Activated naive CD8-positive, alpha-beta T cell treated with anti-CD3 and anti-CD28 coated beads for 36 hours (primary cell): Measurements from ENCODE around the gene SIAH1. TPM values are rescaled to one million over a fixed set of nuclear protein-coding genes. Genes with fewer than 3 reads are reported as not detected.
"Not testable (repeated sequence)": the region's sequence is repeated elsewhere in the genome, so short reads cannot be mapped to it uniquely, and the experiment has no call there.

ENCODE experiments used
- DNase-seq: peaks from one replicate; pipeline ENCODE4 v3.0.0; 2021
- H3K27ac Mint-ChIP-seq: one replicate; pipeline ENCODE4 v1.8.0; 2022; ENCODE audit warnings: mild to moderate bottlenecking, moderate library complexity, mixed read lengths
- H3K27me3 Mint-ChIP-seq: one replicate; pipeline ENCODE4 v1.8.0; 2022; ENCODE audit warnings: mild to moderate bottlenecking, mixed read lengths
- H3K36me3 Mint-ChIP-seq: one replicate; pipeline ENCODE4 v1.8.0; 2021; ENCODE audit warnings: mild to moderate bottlenecking, mixed read lengths
- H3K4me1 Mint-ChIP-seq: one replicate; pipeline ENCODE4 v1.8.0; 2021; ENCODE audit warnings: mixed read lengths
- H3K4me3 Mint-ChIP-seq: one replicate; pipeline ENCODE4 v1.8.0; 2022; ENCODE audit warnings: mild to moderate bottlenecking, moderate library complexity, mixed read lengths
- H3K9me3 Mint-ChIP-seq: one replicate; pipeline ENCODE4 v1.8.0; 2022; ENCODE audit warnings: mixed read lengths
- total RNA-seq, 2 experiments: library from RNA; stranded (reverse); gene quantifications; one replicate each; pipeline ENCODE4 v1.2.3, GENCODE V29; 2021

SIAH1 gene
- total RNA-seq: 10 to 100 TPM; 16.2 to 18.3 TPM

- Mint-ChIP-seq H3K27ac (peak within 1 kb of the TSS; percentile 93), H3K4me3 (peak within 1 kb of the TSS; percentile 97), H3K36me3 (peaks cover 15% of the 10 kb centered on the region), H3K9me3 (no peaks in the 10 kb centered on the region), H3K27me3 (no peaks in the 10 kb centered on the region), H3K4me1 (peaks cover 21% of the 10 kb centered on the region)
- peak; percentile 90 for DNase-seq
Measured at GRCh38 chr16:48385253-48386150, at the start of gene SIAH1. Gene SIAH1, minus strand, starts transcription at chr16:48385413. Its CDS starts 22,985 bp downstream, at chr16:48362428.

- Mint-ChIP-seq H3K4me3 (no peak overlapping the region), H3K27ac (no peak overlapping the region), H3K27me3 (no peaks in the 10 kb centered on the region), H3K36me3 (no peaks in the 10 kb centered on the region), H3K9me3 (no peaks in the 10 kb centered on the region), H3K4me1 (peaks cover 12% of the 10 kb centered on the region)
- DNase-seq: no peak
Measured at GRCh38 chr16:48434653-48435317, 49.6 kb upstream of the SIAH1 start.

GRCh38 chr16:48433850-48434530 is 48.8 kb upstream of the SIAH1 start:
- Mint-ChIP-seq H3K36me3 (no peaks in the 10 kb centered on the region), H3K9me3 (no peaks in the 10 kb centered on the region), H3K27me3 (no peaks in the 10 kb centered on the region), H3K4me1 (peaks cover 12% of the 10 kb centered on the region), H3K27ac (no peak overlapping the region), H3K4me3 (no peak overlapping the region)
- DNase-seq: no peak

- Mint-ChIP-seq H3K4me1 (peaks cover 12% of the 10 kb centered on the region), H3K27me3 (no peaks in the 10 kb centered on the region), H3K27ac (no peak overlapping the region), H3K36me3 (no peaks in the 10 kb centered on the region), H3K4me3 (no peak overlapping the region), H3K9me3 (no peaks in the 10 kb centered on the region)
- no peak for DNase-seq
Measured at GRCh38 chr16:48433116-48433849, 48.1 kb upstream of the SIAH1 start.

- no peaks in the 10 kb centered on the region for H3K9me3 Mint-ChIP-seq
- peak overlapping the region; percentile 64 for H3K27ac Mint-ChIP-seq
- no peak for DNase-seq
- no peaks in the 10 kb centered on the region for H3K36me3 Mint-ChIP-seq
- H3K4me3 Mint-ChIP-seq: no peak overlapping the region
- no peaks in the 10 kb centered on the region for H3K27me3 Mint-ChIP-seq
- peaks cover 12% of the 10 kb centered on the region for H3K4me1 Mint-ChIP-seq
Measured at GRCh38 chr16:48432136-48432535, 46.9 kb upstream of the SIAH1 start.

GRCh38 chr16:48430890-48431289 is 45.7 kb upstream of the SIAH1 start:
- peak overlapping the region; percentile 20 for H3K27ac Mint-ChIP-seq
- no peaks in the 10 kb centered on the region for H3K36me3 Mint-ChIP-seq
- peaks cover 12% of the 10 kb centered on the region for H3K4me1 Mint-ChIP-seq
- no peak for DNase-seq
- H3K4me3 Mint-ChIP-seq: no peak overlapping the region
- H3K27me3 Mint-ChIP-seq: no peaks in the 10 kb centered on the region
- H3K9me3 Mint-ChIP-seq: no peaks in the 10 kb centered on the region

- Mint-ChIP-seq H3K27ac (no peak overlapping the region), H3K4me1 (peaks cover 2% of the 10 kb centered on the region), H3K36me3 (no peaks in the 10 kb centered on the region), H3K4me3 (no peak overlapping the region), H3K9me3 (no peaks in the 10 kb centered on the region), H3K27me3 (no peaks in the 10 kb centered on the region)
- DNase-seq: no peak
Measured at GRCh38 chr16:48426244-48427141, 41.3 kb upstream of the SIAH1 start.

- Mint-ChIP-seq H3K27me3 (no peaks in the 10 kb centered on the region), H3K36me3 (no peaks in the 10 kb centered on the region), H3K4me3 (no peak overlapping the region), H3K9me3 (no peaks in the 10 kb centered on the region), H3K4me1 (no peaks in the 10 kb centered on the region), H3K27ac (no peak overlapping the region)
- DNase-seq: no peak
Measured at GRCh38 chr16:48422537-48422936, 37.3 kb upstream of the SIAH1 start.

GRCh38 chr16:48421741-48422140 is 36.5 kb upstream of the SIAH1 start:
- no peak for DNase-seq
- Mint-ChIP-seq H3K27ac (no peak overlapping the region), H3K27me3 (no peaks in the 10 kb centered on the region), H3K36me3 (no peaks in the 10 kb centered on the region), H3K9me3 (no peaks in the 10 kb centered on the region), H3K4me1 (no peaks in the 10 kb centered on the region), H3K4me3 (no peak overlapping the region)

GRCh38 chr16:48420437-48420836 is 35.2 kb upstream of the SIAH1 start:
- no peaks in the 10 kb centered on the region for H3K27me3 Mint-ChIP-seq
- no peak overlapping the region for H3K4me3 Mint-ChIP-seq
- DNase-seq: no peak
- no peaks in the 10 kb centered on the region for H3K9me3 Mint-ChIP-seq
- no peaks in the 10 kb centered on the region for H3K4me1 Mint-ChIP-seq
- H3K36me3 Mint-ChIP-seq: no peaks in the 10 kb centered on the region
- H3K27ac Mint-ChIP-seq: no peak overlapping the region

GRCh38 chr16:48416617-48417016 is 31.4 kb upstream of the SIAH1 start:
- H3K36me3 Mint-ChIP-seq, DNase-seq, H3K4me3 Mint-ChIP-seq, H3K9me3 Mint-ChIP-seq, H3K27me3 Mint-ChIP-seq, H3K27ac Mint-ChIP-seq, H3K4me1 Mint-ChIP-seq: not testable (repeated sequence)

GRCh38 chr16:48413272-48413671 is 28.1 kb upstream of the SIAH1 start:
- no peak overlapping the region for H3K4me3 Mint-ChIP-seq
- DNase-seq: no peak
- H3K36me3 Mint-ChIP-seq: no peaks in the 10 kb centered on the region
- peaks cover 3% of the 10 kb centered on the region for H3K27me3 Mint-ChIP-seq
- no peaks in the 10 kb centered on the region for H3K9me3 Mint-ChIP-seq
- H3K4me1 Mint-ChIP-seq: peaks cover 4% of the 10 kb centered on the region
- no peak overlapping the region for H3K27ac Mint-ChIP-seq

- no peak overlapping the region for H3K27ac Mint-ChIP-seq
- H3K4me3 Mint-ChIP-seq: no peak overlapping the region
- H3K36me3 Mint-ChIP-seq: no peaks in the 10 kb centered on the region
- peaks cover 5% of the 10 kb centered on the region for H3K4me1 Mint-ChIP-seq
- no peaks in the 10 kb centered on the region for H3K9me3 Mint-ChIP-seq
- H3K27me3 Mint-ChIP-seq: peaks cover 3% of the 10 kb centered on the region
- DNase-seq: no peak
Measured at GRCh38 chr16:48409839-48410632, 24.8 kb upstream of the SIAH1 start.
